Hematopoietic multipotent progenitor cell treated with erythropoietin and hydrocortisone succinate and interleukin-3 and kit ligand, for 6 days (in vitro differentiated cells): ENCODE data around the gene SBSN.
A peak's percentile ranks its signal among the peaks of the same experiment; 100 is the strongest.

Source experiments
- DNase-seq: peaks from one replicate; pipeline ENCODE4 v3.0.0-alpha.2; 2015

SBSN gene

GRCh38 chr19:35531291-35531690, 3.2 kb upstream of the SBSN start:
- no peak for DNase-seq

- no peak for DNase-seq
These were observed 1.4 kb upstream of the SBSN start for GRCh38 chr19:35529241-35530218.

GRCh38 chr19:35525873-35526272, 2.2 kb downstream of the SBSN start:
- DNase-seq, result no peak

- DNase-seq, result no peak
These were observed 3.8 kb downstream of the SBSN start for GRCh38 chr19:35524181-35524837.

- DNase-seq, result no peak
These were observed 5.3 kb downstream of the SBSN start for GRCh38 chr19:35522745-35523327.

GRCh38 chr19:35521124-35521743, 6.9 kb downstream of the SBSN start:
- DNase-seq, result no peak

- DNase-seq, result no peak
These were observed 8.8 kb downstream of the SBSN start for GRCh38 chr19:35519291-35519690.

GRCh38 chr19:35518313-35518712, 9.8 kb downstream of the SBSN start:
- no peak for DNase-seq

- no peak for DNase-seq
These were observed 10.8 kb downstream of the SBSN start for GRCh38 chr19:35517342-35517741.

- DNase-seq, result no peak
These were observed 11.8 kb downstream of the SBSN start for GRCh38 chr19:35516310-35516709.

GRCh38 chr19:35514282-35514809, 13.8 kb downstream of the SBSN start:
- no peak for DNase-seq

GRCh38 chr19:35513628-35514281, 14.4 kb downstream of the SBSN start, which contains the start of gene DMKN:
Gene DMKN, minus strand, starts transcription at chr19:35513649. Its CDS starts 174 bp downstream, at chr19:35513475.
- no peak for DNase-seq

- DNase-seq, result no peak
These were observed 15.1 kb downstream of the SBSN start for GRCh38 chr19:35512831-35513627.

GRCh38 chr19:35511337-35511736, 16.8 kb downstream of the SBSN start:
- no peak for DNase-seq

GRCh38 chr19:35510626-35510964, 17.5 kb downstream of the SBSN start:
- DNase-seq, result no peak

GRCh38 chr19:35509861-35510625, 18.1 kb downstream of the SBSN start:
- peak; percentile 78 for DNase-seq

- peak; percentile 42 for DNase-seq
These were observed 19.0 kb downstream of the SBSN start for GRCh38 chr19:35509018-35509652.

GRCh38 chr19:35508129-35508528, 20.0 kb downstream of the SBSN start:
- DNase-seq, result no peak

- no peak for DNase-seq
These were observed 20.6 kb downstream of the SBSN start for GRCh38 chr19:35507561-35507960.

GRCh38 chr19:35506011-35506410, 22.1 kb downstream of the SBSN start:
- DNase-seq, result no peak
